HepG2 (cell line): ENCODE results near the gene SMO. TPM values are rescaled to one million over a fixed set of nuclear protein-coding genes. Genes with fewer than 3 reads are reported as not detected.

Experiments used
- CEBPB ChIP-seq: IDR thresholded peaks from 2 replicates; pipeline ENCODE4 v1.6.1; 2011; ENCODE audit warnings: low read depth, low read length, improper control_type of control experiment, borderline replicate concordance
- CENPT ChIP-seq: sonication (generic); formaldehyde crosslinking; IDR thresholded peaks from 2 replicates; pipeline ENCODE4 v1.8.0; 2022; ENCODE audit warnings: low read depth, mild to moderate bottlenecking, moderate library complexity, missing genetic modification reagents
- HMGXB4 ChIP-seq, 2 experiments: sonication (generic) in 1 of 2; formaldehyde crosslinking in 1 of 2; IDR thresholded peaks; 2 replicates each; pipeline versions ENCODE4 v1.4.0 to v1.6.1; 2018 to 2020; ENCODE audit warnings: missing genetic modification reagents in 2 of 2, borderline replicate concordance in 1 of 2, low read depth in 1 of 2, mild to moderate bottlenecking in 1 of 2, missing biosample characterization in 1 of 2
- KDM1A ChIP-seq: IDR thresholded peaks from 2 replicates; pipeline ENCODE4 v1.6.1; 2016; ENCODE audit warnings: missing compliant biosample characterization
- KDM5A ChIP-seq: fragments of 200-600 bp; sonication (generic); IDR thresholded peaks from 2 replicates; pipeline ENCODE4 v1.7.0; 2018; ENCODE audit warnings: antibody characterized with exemption, mild to moderate bottlenecking, low read length, borderline replicate concordance
- SIX1 ChIP-seq: sonication (generic); formaldehyde crosslinking; IDR thresholded peaks from 2 replicates; pipeline ENCODE4 v1.4.0; 2020; ENCODE audit warnings: missing genetic modification reagents, borderline replicate concordance
- SIX4 ChIP-seq: sonication (generic); formaldehyde crosslinking; IDR thresholded peaks from 2 replicates; pipeline ENCODE4 v1.4.0; 2020; ENCODE audit warnings: missing genetic modification reagents
- THAP9 ChIP-seq: sonication (generic); formaldehyde crosslinking; IDR thresholded peaks from 2 replicates; pipeline ENCODE4; 2020; ENCODE audit warnings: missing genetic modification reagents, mild to moderate bottlenecking, borderline replicate concordance
- ZBTB4 ChIP-seq: sonication (generic); formaldehyde crosslinking; IDR thresholded peaks from 2 replicates; pipeline ENCODE4 v1.4.0; 2020; ENCODE audit warnings: missing genetic modification reagents, mild to moderate bottlenecking, borderline replicate concordance
- ZBTB8A ChIP-seq: sonication (generic); formaldehyde crosslinking; IDR thresholded peaks from 2 replicates; pipeline ENCODE4 v1.4.0; 2020; ENCODE audit warnings: mild to moderate bottlenecking, low read depth, missing genetic modification reagents, borderline replicate concordance
- ZNF124 ChIP-seq: sonication (generic); formaldehyde crosslinking; IDR thresholded peaks from 2 replicates; pipeline ENCODE4 v1.4.0; 2020; ENCODE audit warnings: missing genetic modification reagents
- ZNF350 ChIP-seq: sonication (generic); formaldehyde crosslinking; IDR thresholded peaks from 2 replicates; pipeline ENCODE4 v1.4.0; 2020; ENCODE audit warnings: mild to moderate bottlenecking, low read depth, missing genetic modification reagents, borderline replicate concordance
- ZNF597 ChIP-seq: sonication (generic); formaldehyde crosslinking; IDR thresholded peaks from 2 replicates; pipeline ENCODE4 v1.5.0; 2020; ENCODE audit warnings: missing genetic modification reagents
- polyA plus RNA-seq, 8 experiments: library from polyadenylated mRNA; depleted of rRNA in 3 of 8; stranded (reverse) in 7 of 8; unstranded in 1 of 8; fragments of >200 nt; fragmentation: Illumina TruSeq in 4 of 8; extraction: Trizol in 4 of 8; gene quantifications; 2 replicates each; pipeline versions ENCODE4 v1.2.1 to v1.2.3, GENCODE V29; 2011 to 2016; ENCODE audit warnings: low read depth in 4 of 8, missing spikeins in 1 of 8, mixed read lengths in 1 of 8; ENCODE audit not compliant: insufficient read depth in 1 of 8
- total RNA-seq, 5 experiments: library from RNA; depleted of rRNA; stranded (reverse); fragments of >200 nt; fragmentation: Illumina TruSeq; extraction: Trizol; gene quantifications; 2 replicates each; pipeline ENCODE4 v1.2.3, GENCODE V29; 2016; ENCODE audit warnings: low read depth in 1 of 5

The SMO gene
- total and polyA plus RNA-seq, 2 of the 13 experiments (the other 11 are each of a cell fraction or from before 2014, with no cell fraction given): 23.8 to 32.3 TPM

- 0 out of 4 replicates have a peak, but pooled peaks of 1 of the 2 experiments have one; percentile 53 for TF ChIP-seq HMGXB4 (CRISPR knock-in tag; IDR thresholded peaks at IDR 0.05; ENCODE audit: borderline replicate concordance in 1 of 2, low read depth in 1 of 2)
- TF ChIP-seq ZNF597 (CRISPR knock-in tag): no peak
- no peak for TF ChIP-seq ZBTB4 (CRISPR knock-in tag)
- TF ChIP-seq ZNF350 (CRISPR knock-in tag): no peak
- no peak for TF ChIP-seq KDM1A (CRISPR knock-in tag)
- TF ChIP-seq ZNF124 (CRISPR knock-in tag): no peak
- no peak for TF ChIP-seq CENPT (CRISPR knock-in tag)
- no peak for TF ChIP-seq THAP9 (CRISPR knock-in tag)
- no peak for TF ChIP-seq SIX4 (CRISPR knock-in tag)
- TF ChIP-seq CEBPB: no peak
- TF ChIP-seq KDM5A: no peak
- TF ChIP-seq SIX1 (CRISPR knock-in tag): no peak
- no peak for TF ChIP-seq ZBTB8A (CRISPR knock-in tag)
Observed at GRCh38 chr7:129218514-129219062, 30.2 kb downstream of the SMO start (continued).
